ENCODE data around the gene ENDOU. TPM values are rescaled to one million over a fixed set of nuclear protein-coding genes. Genes with fewer than 3 reads are reported as not detected.

The ENDOU gene
- total RNA-seq, 1 donor from 2014 or later = 0.32 TPM

GRCh38 chr12:47721431-47721973 is 3.8 kb downstream of the ENDOU start:
- H3K4me1 ChIP-seq = peaks cover 15% of the 10 kb centered on the region
- H3K9me3 ChIP-seq = no peaks in the 10 kb centered on the region
- TF ChIP-seq CTCF (IDR thresholded peaks at IDR 0.05) = no peak
- H3K36me3 ChIP-seq = no peaks in the 10 kb centered on the region
- intact Hi-C loops (cut with DNase I) = no loop called here
- DNase-seq (no peak), ATAC-seq (no peak)
- H3K27ac ChIP-seq = no peak overlapping the region
- H3K4me3 ChIP-seq = no peak overlapping the region
- no peaks in the 10 kb centered on the region for H3K27me3 ChIP-seq

- ATAC-seq = no peak
- H3K27me3 ChIP-seq = no peaks in the 10 kb centered on the region
- no peaks in the 10 kb centered on the region for H3K9me3 ChIP-seq
- TF ChIP-seq CTCF (IDR thresholded peaks at IDR 0.05) = no peak
- DNase-seq = no peak
- intact Hi-C loops (cut with DNase I) = loop anchor here (5.0 to 10.0 kb wide), 2 partner anchors 59 to 116 kb away; no protein-coding TSS in a partner anchor
- H3K36me3 ChIP-seq = no peaks in the 10 kb centered on the region
- peaks cover 31% of the 10 kb centered on the region for H3K4me1 ChIP-seq
- H3K27ac ChIP-seq = peak overlapping the region; percentile 93
- H3K4me3 ChIP-seq = no peak overlapping the region
Measured at GRCh38 chr12:47718531-47718930, 6.8 kb downstream of the ENDOU start.

- peak; percentile 94 for ATAC-seq
- TF ChIP-seq CTCF (IDR thresholded peaks at IDR 0.05) = peak; percentile 79
- no peaks in the 10 kb centered on the region for H3K36me3 ChIP-seq
- DNase-seq = peak; percentile 88
- no peaks in the 10 kb centered on the region for H3K9me3 ChIP-seq
- H3K27ac ChIP-seq = peak overlapping the region; percentile 93
- H3K4me1 ChIP-seq = peaks cover 31% of the 10 kb centered on the region
- H3K4me3 ChIP-seq = no peak overlapping the region
- intact Hi-C loops (cut with DNase I) = loop anchor here (5.0 to 10.0 kb wide), 2 partner anchors 60 to 117 kb away; no protein-coding TSS in a partner anchor
- no peaks in the 10 kb centered on the region for H3K27me3 ChIP-seq
Measured at GRCh38 chr12:47717443-47718193, 7.7 kb downstream of the ENDOU start.

- Histone ChIP-seq H3K27me3 (no peaks in the 10 kb centered on the region), H3K9me3 (no peaks in the 10 kb centered on the region), H3K27ac (peak overlapping the region; percentile 93), H3K36me3 (no peaks in the 10 kb centered on the region), H3K4me1 (peaks cover 31% of the 10 kb centered on the region), H3K4me3 (no peak overlapping the region)
- DNase-seq = no peak
- ATAC-seq = no peak
- intact Hi-C loops (cut with DNase I) = loop anchor here (5.0 to 10.0 kb wide), 2 partner anchors 60 to 118 kb away; no protein-coding TSS in a partner anchor
- TF ChIP-seq CTCF (IDR thresholded peaks at IDR 0.05) = no peak
Measured at GRCh38 chr12:47717046-47717442, 8.2 kb downstream of the ENDOU start.

- intact Hi-C loops (cut with DNase I) = loop anchor here (5.0 to 10.0 kb wide), 2 partner anchors 61 to 119 kb away; no protein-coding TSS in a partner anchor
- ATAC-seq = no peak
- no peak overlapping the region for H3K4me3 ChIP-seq
Measured at GRCh38 chr12:47715877-47716548, 9.3 kb downstream of the ENDOU start.

More at GRCh38 chr12:47715877-47716548, 9.3 kb downstream of the ENDOU start:
- Histone ChIP-seq H3K27me3 (no peaks in the 10 kb centered on the region), H3K4me1 (peaks cover 31% of the 10 kb centered on the region), H3K27ac (no peak overlapping the region), H3K9me3 (no peaks in the 10 kb centered on the region), H3K36me3 (no peaks in the 10 kb centered on the region)
- no peak for TF ChIP-seq CTCF (IDR thresholded peaks at IDR 0.05)
- no peak for DNase-seq

All from upper lobe of right lung (tissue), 1 donor.